ENCODE data around the gene DDX31. TPM values are rescaled to one million over a fixed set of nuclear protein-coding genes. Genes with fewer than 3 reads are reported as not detected.

The DDX31 gene
- total and polyA plus RNA-seq, 2 donors (not counting 1 experiment from before 2014, with no cell fraction given): 16.4 to 22.7 TPM

GRCh38 chr9:132583584-132584304 is 86.0 kb downstream of the DDX31 start:
- TF ChIP-seq CTCF (IDR thresholded peaks at IDR 0.05): no peak
- TF ChIP-seq EZH2 (IDR thresholded peaks at IDR 0.05; ENCODE audit: borderline replicate concordance, insufficient read depth, low read depth, low read length, poor library complexity, severe bottlenecking): no peak
- intact Hi-C loops (cut with micrococcal nuclease): no loop called here
- POLR2A ChIA-PET: no interaction called here

More at GRCh38 chr9:132583584-132584304, 86.0 kb downstream of the DDX31 start:
- no peaks in the 10 kb centered on the region for H3K79me2 ChIP-seq (ENCODE audit: control insufficient read depth, insufficient read depth, low read length)
- peaks cover 0 to 76% (median 0%) of the 10 kb centered on the region in 3 donors for H3K9me3 ChIP-seq (ENCODE audit: control extremely low read depth in 1 of 3, control insufficient read depth in 2 of 3, insufficient read depth in 1 of 3, low read length in 2 of 3)
- no peak overlapping the region for H3K9ac ChIP-seq (ENCODE audit: low read length)
- H3K27ac Mint-ChIP-seq: no peak overlapping the region
- no peak overlapping the region for H2AFZ ChIP-seq (ENCODE audit: insufficient read depth, low read depth, low read length, poor library complexity, severe bottlenecking)
- H3K36me3 ChIP-seq (replicated peaks in 1 of 2; ENCODE audit: control extremely low read depth in 1 of 2, control insufficient read depth in 1 of 2, extremely low read depth in 1 of 2, insufficient read depth in 2 of 2, low read length in 1 of 2): no peaks in the 10 kb centered on the region
- H3K27me3 ChIP-seq (replicated peaks in 1 of 4; ENCODE audit: control extremely low read depth in 1 of 4, control insufficient read depth in 3 of 4, insufficient read depth in 4 of 4, low read length in 3 of 4): peaks cover 2 to 97% (median 74%) of the 10 kb centered on the region in 4 experiments
- no peak overlapping the region for H3K4me3 ChIP-seq (ENCODE audit: control extremely low read depth in 1 of 5, extremely low read depth in 1 of 5, insufficient read depth in 1 of 5, low read depth in 2 of 5, low read length in 4 of 5)
- no peak overlapping the region for H3K27ac ChIP-seq (ENCODE audit: low read length in 2 of 2)
- H3K4me2 ChIP-seq (replicated peaks; ENCODE audit: low read depth, low read length, poor library complexity, severe bottlenecking): no peak overlapping the region
- peaks cover 33 to 57% of the 10 kb centered on the region in 2 donors for H3K4me1 ChIP-seq (ENCODE audit: control insufficient read depth in 2 of 2, insufficient read depth in 2 of 2, low read length in 2 of 2)
- WGBS (ENCODE audit: insufficient coverage): 9% methylated on average over 4 of the region's 8 CpGs
- ATAC-seq (ENCODE audit: low read depth): no peak
- peaks cover 21% of the 10 kb centered on the region for H3K4me1 Mint-ChIP-seq
- DNase-seq: no peak
- no peaks in the 10 kb centered on the region for H3K9me3 Mint-ChIP-seq (ENCODE audit: insufficient read depth)
- peaks cover 48% of the 10 kb centered on the region for H3K27me3 Mint-ChIP-seq
- no peak overlapping the region for H3K4me3 Mint-ChIP-seq
- CTCF ChIA-PET: no interaction called here
- no peaks in the 10 kb centered on the region for H4K20me1 ChIP-seq (ENCODE audit: control insufficient read depth, insufficient read depth, low read length, poor library complexity, severe bottlenecking)
